GM21825 (cell line): Measurements from ENCODE around the gene UGT3A2.
"Not testable (repeated sequence)": the region's sequence is repeated elsewhere in the genome, so short reads cannot be mapped to it uniquely, and the experiment has no call there.

Experiments
- ATAC-seq: cut with Tn5 transposase; IDR thresholded peaks from one replicate; pipeline ENCODE4 v1.9.1; 2021; ENCODE audit warnings: mild to moderate bottlenecking, moderate library complexity; ENCODE audit not compliant: unreplicated experiment

The UGT3A2 gene

GRCh38 chr5:36054647-36055046, 12.0 kb downstream of the UGT3A2 start:
- ATAC-seq = no peak

- ATAC-seq = no peak
Measured at GRCh38 chr5:36052538-36052937, 14.1 kb downstream of the UGT3A2 start.

GRCh38 chr5:36049949-36050348, 16.7 kb downstream of the UGT3A2 start:
- ATAC-seq = no peak

- ATAC-seq = no peak
Measured at GRCh38 chr5:36047384-36048160, 19.1 kb downstream of the UGT3A2 start.

- no peak for ATAC-seq
Measured at GRCh38 chr5:36045895-36046294, 20.8 kb downstream of the UGT3A2 start.

GRCh38 chr5:36041537-36041845, 25.2 kb downstream of the UGT3A2 start:
- ATAC-seq = no peak

GRCh38 chr5:36040651-36041536, 25.8 kb downstream of the UGT3A2 start:
- ATAC-seq = no peak

- no peak for ATAC-seq
Measured at GRCh38 chr5:36035696-36036095, 31.0 kb downstream of the UGT3A2 start.

- not testable (repeated sequence) for ATAC-seq
Measured at GRCh38 chr5:36034536-36035134, 32.0 kb downstream of the UGT3A2 start.

- no peak for ATAC-seq
Measured at GRCh38 chr5:36033486-36033885, 33.2 kb downstream of the UGT3A2 start.

GRCh38 chr5:36033047-36033446, 33.6 kb downstream of the UGT3A2 start:
- ATAC-seq = no peak

- ATAC-seq = no peak
Measured at GRCh38 chr5:36031223-36031622, 35.5 kb downstream of the UGT3A2 start.

- ATAC-seq = no peak
Measured at GRCh38 chr5:36029914-36030313, 36.8 kb downstream of the UGT3A2 start.

- no peak for ATAC-seq
Measured at GRCh38 chr5:36028816-36029465, 37.7 kb downstream of the UGT3A2 start.

GRCh38 chr5:36027711-36028110, 39.0 kb downstream of the UGT3A2 start:
- no peak for ATAC-seq

- ATAC-seq = no peak
Measured at GRCh38 chr5:36026706-36027465, 39.8 kb downstream of the UGT3A2 start.

- ATAC-seq = not testable (repeated sequence)
Measured at GRCh38 chr5:36022246-36022645, 44.4 kb downstream of the UGT3A2 start.

GRCh38 chr5:36019584-36019983, 47.1 kb downstream of the UGT3A2 start:
- not testable (repeated sequence) for ATAC-seq

- ATAC-seq = no peak
Measured at GRCh38 chr5:36017622-36018021, 49.1 kb downstream of the UGT3A2 start.

GRCh38 chr5:36017004-36017403, 49.7 kb downstream of the UGT3A2 start:
- ATAC-seq = no peak
